DND-41 (cell line): Measurements from ENCODE around the gene MOGAT1.

Experiments
- ATAC-seq: fragments of 200-7000 bp; cut with Tn5 transposase; 3 replicates; pipeline ENCODE4 v1.9.1; 2021; ENCODE audit warnings: low read depth; ENCODE audit not compliant: insufficient read depth
- DNase-seq: peaks from one replicate; pipeline ENCODE4 v3.0.0-alpha.2; 2020
- H2AFZ ChIP-seq: 2 replicates; pipeline ENCODE4 v1.6.0; 2012; ENCODE audit warnings: low read depth, low read length
- H3K27ac ChIP-seq: 2 replicates; pipeline ENCODE4 v1.5.1; 2012; ENCODE audit warnings: low read length, inconsistent platforms
- H3K27me3 ChIP-seq: fragments of 200-600 bp; sonication (generic); 2 replicates; pipeline ENCODE4 v1.6.0; 2012; ENCODE audit warnings: low read length, mild to moderate bottlenecking, inconsistent platforms; ENCODE audit not compliant: insufficient read depth, poor library complexity
- H3K36me3 ChIP-seq: 2 replicates; pipeline ENCODE4 v1.5.1; 2012; ENCODE audit warnings: low read length, inconsistent platforms; ENCODE audit not compliant: insufficient read depth
- H3K4me1 ChIP-seq: 2 replicates; pipeline ENCODE4 v1.5.1; 2012; ENCODE audit warnings: mild to moderate bottlenecking, low read length; ENCODE audit not compliant: insufficient read depth
- H3K4me2 ChIP-seq: 2 replicates; pipeline ENCODE4 v1.6.0; 2012; ENCODE audit warnings: mild to moderate bottlenecking, moderate library complexity, low read length, inconsistent platforms; ENCODE audit not compliant: insufficient read depth
- H3K4me3 ChIP-seq, 2 experiments: fragments of 200-600 bp in 1 of 2; shearing (Covaris generic) in 1 of 2; 2 replicates each; pipeline ENCODE4 v1.5.1; 2012 to 2016; ENCODE audit warnings: inconsistent platforms in 2 of 2, low read length in 2 of 2, mild to moderate bottlenecking in 2 of 2, low read depth in 1 of 2, moderate library complexity in 1 of 2
- H3K79me2 ChIP-seq: 2 replicates; pipeline ENCODE4 v1.6.0; 2012; ENCODE audit warnings: low read length, inconsistent platforms; ENCODE audit not compliant: insufficient read depth
- H3K9ac ChIP-seq: 2 replicates; pipeline ENCODE4 v1.6.0; 2012; ENCODE audit warnings: low read depth, mild to moderate bottlenecking, inconsistent platforms, low read length, moderate library complexity
- H3K9me3 ChIP-seq: 2 replicates; pipeline ENCODE4 v1.5.1; 2012; ENCODE audit warnings: low read length, moderate library complexity, mild to moderate bottlenecking, inconsistent platforms; ENCODE audit not compliant: insufficient read depth, severe bottlenecking
- H4K20me1 ChIP-seq: 2 replicates; pipeline ENCODE4 v1.6.0; 2012; ENCODE audit warnings: low read length; ENCODE audit not compliant: insufficient read depth
- EZH2 ChIP-seq: IDR thresholded peaks from 3 replicates; pipeline ENCODE4 v1.6.1; 2012; ENCODE audit warnings: borderline replicate concordance, low read depth, mild to moderate bottlenecking, moderate library complexity, low read length, inconsistent platforms; ENCODE audit not compliant: severe bottlenecking
- TF ChIP-seq, protein P1 (sequence below): IDR thresholded peaks from 2 replicates; pipeline ENCODE4 v1.5.1; 2012; ENCODE audit warnings: borderline replicate concordance, low read length, moderate library complexity, mild to moderate bottlenecking; ENCODE audit not compliant: poor library complexity, severe bottlenecking; ENCODE audit errors: extremely low read depth

The MOGAT1 gene

DNA sequence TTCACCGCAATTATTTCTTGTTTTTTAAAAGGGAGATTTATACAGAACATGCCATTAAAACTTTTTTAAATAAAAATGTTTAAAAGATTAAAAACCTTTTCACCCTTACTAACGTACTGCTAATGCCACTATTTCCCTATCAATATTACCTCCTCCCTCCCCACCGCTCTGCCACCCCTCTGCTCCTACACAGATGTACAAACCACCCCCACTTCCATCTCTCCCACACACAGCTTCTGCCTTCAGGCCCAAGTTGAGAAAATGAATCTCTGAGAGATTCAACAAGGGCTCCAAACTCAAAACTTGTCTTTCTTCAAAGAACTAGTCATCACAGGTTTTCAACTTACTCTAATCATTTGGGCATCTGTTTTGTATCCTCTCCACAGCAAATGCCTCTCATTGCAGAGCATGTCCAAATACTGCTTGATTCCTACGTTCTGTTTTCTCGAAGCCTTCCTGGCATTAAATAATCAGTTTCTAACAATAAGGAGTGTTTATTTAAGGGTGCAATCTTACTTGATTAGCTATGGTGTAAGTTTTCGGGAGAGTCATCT, 47.6 kb upstream of the MOGAT1 start:
- Histone ChIP-seq H3K4me2 (no peak overlapping the region), H3K79me2 (no peaks in the 10 kb centered on the region), H3K4me1 (no peaks in the 10 kb centered on the region), H3K4me3 (no peak overlapping the region), H3K9ac (no peak overlapping the region), H4K20me1 (peaks cover 4% of the 10 kb centered on the region; the same call in 1 of the 2 replicates), H3K36me3 (peaks cover 90% of the 10 kb centered on the region), H2AFZ (no peak overlapping the region), H3K27ac (no peak overlapping the region), H3K27me3 (no peaks in the 10 kb centered on the region), H3K9me3 (no peaks in the 10 kb centered on the region)
- TF ChIP-seq, protein P1, sequence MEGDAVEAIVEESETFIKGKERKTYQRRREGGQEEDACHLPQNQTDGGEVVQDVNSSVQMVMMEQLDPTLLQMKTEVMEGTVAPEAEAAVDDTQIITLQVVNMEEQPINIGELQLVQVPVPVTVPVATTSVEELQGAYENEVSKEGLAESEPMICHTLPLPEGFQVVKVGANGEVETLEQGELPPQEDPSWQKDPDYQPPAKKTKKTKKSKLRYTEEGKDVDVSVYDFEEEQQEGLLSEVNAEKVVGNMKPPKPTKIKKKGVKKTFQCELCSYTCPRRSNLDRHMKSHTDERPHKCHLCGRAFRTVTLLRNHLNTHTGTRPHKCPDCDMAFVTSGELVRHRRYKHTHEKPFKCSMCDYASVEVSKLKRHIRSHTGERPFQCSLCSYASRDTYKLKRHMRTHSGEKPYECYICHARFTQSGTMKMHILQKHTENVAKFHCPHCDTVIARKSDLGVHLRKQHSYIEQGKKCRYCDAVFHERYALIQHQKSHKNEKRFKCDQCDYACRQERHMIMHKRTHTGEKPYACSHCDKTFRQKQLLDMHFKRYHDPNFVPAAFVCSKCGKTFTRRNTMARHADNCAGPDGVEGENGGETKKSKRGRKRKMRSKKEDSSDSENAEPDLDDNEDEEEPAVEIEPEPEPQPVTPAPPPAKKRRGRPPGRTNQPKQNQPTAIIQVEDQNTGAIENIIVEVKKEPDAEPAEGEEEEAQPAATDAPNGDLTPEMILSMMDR: no peak
- TF ChIP-seq EZH2: no peak
- DNase-seq (no peak), ATAC-seq (no peak)

DNA sequence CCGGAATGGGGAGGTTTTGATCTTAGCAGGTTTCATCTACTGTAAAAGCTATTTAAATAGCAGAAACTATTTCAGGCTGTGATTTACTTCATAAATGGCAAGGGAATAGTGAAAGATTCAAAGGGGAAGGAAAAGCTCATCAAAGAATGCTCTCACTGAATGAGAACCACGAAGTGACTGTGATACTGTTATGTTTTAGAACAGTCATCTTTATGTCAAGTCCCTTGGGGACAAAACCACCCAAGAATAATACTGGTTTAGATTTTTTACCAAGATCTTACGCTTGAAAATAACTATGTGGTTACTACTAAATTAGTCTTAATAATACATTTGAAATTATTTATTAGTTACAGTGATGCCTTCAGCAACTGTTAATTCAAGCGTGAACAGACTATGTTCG, 43.7 kb upstream of the MOGAT1 start:
- Histone ChIP-seq H3K9me3 (no peaks in the 10 kb centered on the region), H3K79me2 (no peaks in the 10 kb centered on the region), H2AFZ (no peak overlapping the region), H3K27me3 (no peaks in the 10 kb centered on the region), H3K4me2 (no peak overlapping the region), H3K27ac (no peak overlapping the region), H3K4me3 (no peak overlapping the region), H3K9ac (no peak overlapping the region), H3K36me3 (peaks cover 94% of the 10 kb centered on the region), H3K4me1 (no peaks in the 10 kb centered on the region), H4K20me1 (peaks cover 4% of the 10 kb centered on the region; the same call in 1 of the 2 replicates)
- ATAC-seq (no peak), DNase-seq (no peak)
- no peak for TF ChIP-seq EZH2
- TF ChIP-seq, protein P1: no peak

DNA sequence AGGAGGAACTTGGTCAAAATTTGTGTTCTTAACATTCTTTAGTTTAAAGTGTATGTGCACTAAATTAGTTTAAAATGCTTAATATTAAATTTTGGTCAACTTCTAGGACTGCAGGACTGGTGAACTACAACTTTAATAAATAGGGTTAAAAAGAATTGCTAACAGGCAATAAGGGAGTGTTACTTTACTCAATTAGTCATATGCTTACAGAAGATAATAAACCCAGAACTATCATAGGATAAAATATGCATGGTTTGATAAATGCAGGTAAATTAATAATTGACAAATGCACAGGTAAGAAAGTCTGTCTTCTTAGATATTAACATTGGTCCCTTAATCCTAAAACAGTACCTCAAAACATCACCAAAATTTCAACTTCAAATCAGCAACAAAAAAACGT, 36.2 kb upstream of the MOGAT1 start:
- DNase-seq: no peak
- H4K20me1 ChIP-seq: no peaks in the 10 kb centered on the region
- no peak for TF ChIP-seq EZH2
- TF ChIP-seq, protein P1: no peak
- no peak overlapping the region for H3K4me3 ChIP-seq
- H2AFZ ChIP-seq: no peak overlapping the region
- no peaks in the 10 kb centered on the region for H3K27me3 ChIP-seq
- H3K27ac ChIP-seq: no peak overlapping the region
- no peak overlapping the region for H3K4me2 ChIP-seq
- peaks cover 93% of the 10 kb centered on the region for H3K36me3 ChIP-seq
- H3K9ac ChIP-seq: no peak overlapping the region
- no peaks in the 10 kb centered on the region for H3K4me1 ChIP-seq
- no peaks in the 10 kb centered on the region for H3K9me3 ChIP-seq
- ATAC-seq: no peak
- H3K79me2 ChIP-seq: 0 out of 2 replicates have a peak, but pooled peaks cover 5% of the 10 kb centered on the region

DNA sequence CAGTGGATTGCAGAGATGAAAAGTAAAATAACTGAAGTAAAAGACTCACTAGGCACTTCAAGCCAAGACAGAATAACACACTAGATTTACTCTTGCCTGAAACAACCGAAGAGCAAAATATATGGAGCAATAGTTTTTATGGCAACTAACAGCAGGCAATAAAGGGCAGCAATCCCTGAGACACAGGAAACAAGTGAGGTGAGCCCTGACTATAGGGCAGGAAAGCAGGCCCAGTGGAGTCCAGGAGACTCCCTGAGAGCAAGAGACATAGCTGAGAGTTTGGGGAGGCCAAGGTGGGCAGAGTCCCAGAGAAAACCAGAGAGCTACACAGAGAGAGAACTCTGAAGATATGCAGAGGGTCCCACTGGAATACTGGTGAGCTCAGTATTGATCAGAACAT, 34.4 kb upstream of the MOGAT1 start:
- no peak for ATAC-seq
- Histone ChIP-seq H3K79me2 (peaks cover 5% of the 10 kb centered on the region; the same call in 1 of the 2 replicates), H3K9me3 (no peaks in the 10 kb centered on the region), H3K4me1 (no peaks in the 10 kb centered on the region), H4K20me1 (no peaks in the 10 kb centered on the region), H3K4me3 (no peak overlapping the region), H3K36me3 (peaks cover 91% of the 10 kb centered on the region), H3K27ac (no peak overlapping the region), H3K4me2 (no peak overlapping the region), H2AFZ (no peak overlapping the region), H3K9ac (no peak overlapping the region), H3K27me3 (no peaks in the 10 kb centered on the region)
- TF ChIP-seq EZH2: no peak
- TF ChIP-seq, protein P1: no peak
- DNase-seq: no peak
